ENCODE results near the gene PHTF1.

DNA sequence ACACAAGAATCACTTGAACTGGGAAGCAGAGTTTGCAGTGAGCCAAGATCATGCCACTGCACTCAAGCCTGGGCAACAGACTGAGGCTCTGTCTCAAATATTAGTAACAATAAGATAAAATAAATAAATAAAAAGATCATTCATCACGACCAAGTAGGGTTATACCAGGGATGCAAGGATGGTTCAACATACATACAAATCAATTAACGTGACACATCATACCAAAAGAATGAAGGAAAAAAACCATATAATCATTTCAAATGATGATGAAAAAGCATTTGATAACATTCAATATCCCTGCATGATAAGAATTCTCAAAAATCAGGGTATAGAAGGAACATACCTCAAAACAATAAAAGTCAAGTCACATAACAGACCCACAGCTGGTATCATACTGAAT lies 38.3 kb downstream of the PHTF1 start:
- TF ChIP-seq, protein P1, sequence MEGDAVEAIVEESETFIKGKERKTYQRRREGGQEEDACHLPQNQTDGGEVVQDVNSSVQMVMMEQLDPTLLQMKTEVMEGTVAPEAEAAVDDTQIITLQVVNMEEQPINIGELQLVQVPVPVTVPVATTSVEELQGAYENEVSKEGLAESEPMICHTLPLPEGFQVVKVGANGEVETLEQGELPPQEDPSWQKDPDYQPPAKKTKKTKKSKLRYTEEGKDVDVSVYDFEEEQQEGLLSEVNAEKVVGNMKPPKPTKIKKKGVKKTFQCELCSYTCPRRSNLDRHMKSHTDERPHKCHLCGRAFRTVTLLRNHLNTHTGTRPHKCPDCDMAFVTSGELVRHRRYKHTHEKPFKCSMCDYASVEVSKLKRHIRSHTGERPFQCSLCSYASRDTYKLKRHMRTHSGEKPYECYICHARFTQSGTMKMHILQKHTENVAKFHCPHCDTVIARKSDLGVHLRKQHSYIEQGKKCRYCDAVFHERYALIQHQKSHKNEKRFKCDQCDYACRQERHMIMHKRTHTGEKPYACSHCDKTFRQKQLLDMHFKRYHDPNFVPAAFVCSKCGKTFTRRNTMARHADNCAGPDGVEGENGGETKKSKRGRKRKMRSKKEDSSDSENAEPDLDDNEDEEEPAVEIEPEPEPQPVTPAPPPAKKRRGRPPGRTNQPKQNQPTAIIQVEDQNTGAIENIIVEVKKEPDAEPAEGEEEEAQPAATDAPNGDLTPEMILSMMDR (IDR thresholded peaks at IDR 0.05) = no peak
- TF ChIP-seq POLR2AphosphoS5 (IDR thresholded peaks at IDR 0.05) = no peak
- TF ChIP-seq EP300 (IDR thresholded peaks at IDR 0.05) = no peak

Data from gastroesophageal sphincter (tissue), 3 donors.